NCI-H1092 (cell line): ENCODE measurements around the gene ADGRB3.
A peak's percentile ranks its signal among the peaks of the same experiment; 100 is the strongest.

Experiments used
- DNase-seq: peaks from one replicate; lab custom pipeline; 2025; lab: John Stamatoyannopoulos, UW

ADGRB3 gene

GRCh38 chr6:68634726-68635411 lies at the start of gene ADGRB3:
Gene ADGRB3, plus strand, starts transcription at chr6:68635282. Its CDS starts 3,394 bp downstream, at chr6:68638676.
- DNase-seq: peak; percentile 90

- DNase-seq: no peak
Observed at GRCh38 chr6:68593558-68593957, 41.5 kb upstream of the ADGRB3 start.

GRCh38 chr6:68597642-68598041 lies 37.4 kb upstream of the ADGRB3 start:
- no peak for DNase-seq

GRCh38 chr6:68615938-68616337 lies 19.1 kb upstream of the ADGRB3 start:
- no peak for DNase-seq

GRCh38 chr6:68625998-68626397 lies 9.1 kb upstream of the ADGRB3 start:
- no peak for DNase-seq

GRCh38 chr6:68628161-68628560 lies 6.9 kb upstream of the ADGRB3 start:
- DNase-seq: no peak

GRCh38 chr6:68632734-68633133 lies 2.3 kb upstream of the ADGRB3 start:
- DNase-seq: no peak

GRCh38 chr6:68633281-68633971 lies 1.7 kb upstream of the ADGRB3 start:
- no peak for DNase-seq

GRCh38 chr6:68633972-68634725 lies 933 bp upstream of the ADGRB3 start:
- DNase-seq: no peak

GRCh38 chr6:68635412-68635705 lies 277 bp downstream of the ADGRB3 start:
- no peak for DNase-seq

- no peak for DNase-seq
Observed at GRCh38 chr6:68635706-68636513, 828 bp downstream of the ADGRB3 start.

- DNase-seq: no peak
Observed at GRCh38 chr6:68636666-68637065, 1.6 kb downstream of the ADGRB3 start.

- no peak for DNase-seq
Observed at GRCh38 chr6:68637071-68637470, 2.0 kb downstream of the ADGRB3 start.

GRCh38 chr6:68637782-68638181 lies 2.7 kb downstream of the ADGRB3 start:
- DNase-seq: no peak

GRCh38 chr6:68638230-68638900 lies 3.3 kb downstream of the ADGRB3 start:
- no peak for DNase-seq

GRCh38 chr6:68639211-68639610 lies 4.1 kb downstream of the ADGRB3 start:
- no peak for DNase-seq

GRCh38 chr6:68639826-68640490 lies 4.9 kb downstream of the ADGRB3 start:
- DNase-seq: no peak

- no peak for DNase-seq
Observed at GRCh38 chr6:68640491-68640835, 5.4 kb downstream of the ADGRB3 start.

- DNase-seq: no peak
Observed at GRCh38 chr6:68641172-68641571, 6.1 kb downstream of the ADGRB3 start.

- no peak for DNase-seq
Observed at GRCh38 chr6:68642081-68642480, 7.0 kb downstream of the ADGRB3 start.

GRCh38 chr6:68642977-68643376 lies 7.9 kb downstream of the ADGRB3 start:
- no peak for DNase-seq
